GM19452 (cell line): ENCODE data around the gene TBC1D22B.

Experiments used
- ATAC-seq: cut with Tn5 transposase; IDR thresholded peaks from one replicate; pipeline ENCODE4 v1.9.1; 2021; ENCODE audit not compliant: unreplicated experiment

The TBC1D22B gene

GRCh38 chr6:37239950-37240713 lies 17.4 kb upstream of the TBC1D22B start:
- ATAC-seq, result no peak

DNA sequence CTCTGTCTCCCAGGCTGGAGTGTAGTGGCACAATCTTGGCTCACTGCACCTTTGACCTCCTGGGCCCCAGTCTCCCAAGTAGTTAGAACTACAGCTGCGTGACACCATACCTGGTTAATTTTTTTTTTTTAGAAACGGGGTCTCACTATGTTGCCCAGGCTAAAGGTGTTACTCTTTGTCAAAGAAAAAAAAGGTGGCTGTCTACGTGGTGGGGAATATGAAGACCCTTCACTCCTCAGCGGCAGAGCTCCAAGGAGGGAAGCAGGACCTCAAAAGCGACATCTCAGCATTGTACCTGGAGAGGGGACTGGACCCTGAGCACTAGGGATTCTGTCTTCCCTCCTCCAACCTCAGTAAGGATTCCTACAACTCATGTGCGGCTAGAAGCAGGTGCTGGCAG lies 16.4 kb upstream of the TBC1D22B start:
- no peak for ATAC-seq

DNA sequence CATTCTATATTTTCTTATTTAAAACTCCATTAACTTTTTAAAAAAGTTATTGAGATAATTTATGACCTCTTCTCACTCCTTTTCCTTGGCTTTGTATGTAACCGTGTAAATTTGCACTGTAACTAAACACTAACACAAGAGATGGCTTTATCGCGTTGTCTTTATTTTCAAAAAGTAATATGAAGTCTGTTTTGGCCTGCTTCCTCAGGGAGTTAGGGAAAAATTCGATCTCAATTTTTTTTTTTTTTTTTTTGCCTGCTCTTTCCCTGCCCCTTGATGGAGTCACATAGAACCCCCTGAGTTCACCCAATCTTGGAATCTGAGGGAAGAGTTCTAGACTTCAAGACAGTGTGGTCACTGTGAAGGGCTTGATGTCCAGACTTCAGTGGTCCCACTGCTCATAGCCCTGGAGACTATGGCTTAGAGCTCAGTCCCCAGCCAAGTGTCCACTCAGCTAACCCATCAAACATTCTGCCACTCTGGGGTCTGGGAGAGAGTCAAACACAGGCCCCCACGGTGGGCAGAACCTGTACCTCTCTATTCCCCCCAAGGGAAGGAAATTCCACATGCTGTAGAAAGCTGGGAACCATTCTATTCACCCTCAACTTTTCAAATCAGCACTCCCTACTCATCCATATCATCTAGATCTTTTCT lies 15.7 kb upstream of the TBC1D22B start:
- ATAC-seq, result no peak

DNA sequence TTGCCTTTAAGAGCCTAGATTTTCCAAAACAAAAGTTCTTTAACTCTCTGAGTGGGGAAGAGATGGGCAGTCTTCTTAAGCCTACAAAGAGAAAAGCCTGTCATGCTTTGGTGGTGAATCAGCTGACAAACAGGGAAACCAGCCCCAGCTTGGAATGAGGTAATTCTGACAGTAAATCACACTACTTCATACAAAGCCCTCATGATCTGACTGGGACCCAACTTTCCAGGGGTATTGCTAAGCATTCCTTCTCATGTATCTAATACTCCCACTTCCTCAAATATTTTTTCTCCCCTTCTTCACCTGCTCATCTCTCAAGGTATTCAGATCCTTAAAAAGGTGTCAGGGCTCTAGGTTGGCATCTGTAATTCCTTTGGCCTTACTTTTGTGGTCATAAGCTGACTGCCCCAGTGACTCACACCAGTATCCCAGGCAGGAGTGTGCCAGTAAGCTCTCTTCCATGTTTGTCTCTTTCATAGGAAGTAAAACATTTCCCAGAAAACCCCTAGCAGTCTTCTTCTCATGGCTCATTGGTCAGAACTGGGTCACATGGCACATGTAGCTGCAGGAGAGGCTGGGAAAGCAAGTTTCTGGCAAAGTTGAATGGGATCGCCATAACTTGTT lies 15.0 kb upstream of the TBC1D22B start:
- ATAC-seq, result no peak

DNA sequence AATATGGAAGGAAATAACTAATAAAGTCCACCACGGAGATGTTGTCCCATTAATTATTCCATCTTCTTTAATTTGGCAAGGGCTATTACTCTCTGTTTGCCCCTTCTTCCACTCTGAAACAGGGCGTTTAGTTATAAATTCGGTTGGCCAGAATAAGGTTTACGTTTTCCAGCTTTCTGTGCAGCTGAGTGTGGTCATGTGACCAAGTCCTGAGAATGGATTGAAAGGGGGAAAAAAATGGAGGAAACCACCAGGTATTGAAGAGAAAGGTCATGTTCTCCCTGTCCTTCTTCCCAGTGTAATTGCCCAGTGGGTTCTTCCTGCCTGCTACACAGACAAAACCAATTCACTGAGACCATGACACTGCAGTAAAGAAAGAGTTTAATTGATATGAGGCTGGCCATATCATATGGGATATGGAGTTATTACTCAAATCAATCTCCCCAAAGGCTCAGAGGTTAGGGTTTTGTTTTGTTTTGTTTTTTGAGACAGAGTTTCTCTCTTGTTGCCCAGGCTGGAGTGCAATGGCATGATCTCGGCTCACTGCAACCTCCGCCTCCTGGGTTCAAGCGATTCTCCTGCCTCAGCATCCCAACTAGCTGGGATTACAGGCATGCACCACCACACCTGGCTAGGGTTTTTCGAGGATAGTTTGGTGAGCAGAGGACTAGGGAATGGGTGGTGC lies 14.3 kb upstream of the TBC1D22B start:
- ATAC-seq, result no peak

DNA sequence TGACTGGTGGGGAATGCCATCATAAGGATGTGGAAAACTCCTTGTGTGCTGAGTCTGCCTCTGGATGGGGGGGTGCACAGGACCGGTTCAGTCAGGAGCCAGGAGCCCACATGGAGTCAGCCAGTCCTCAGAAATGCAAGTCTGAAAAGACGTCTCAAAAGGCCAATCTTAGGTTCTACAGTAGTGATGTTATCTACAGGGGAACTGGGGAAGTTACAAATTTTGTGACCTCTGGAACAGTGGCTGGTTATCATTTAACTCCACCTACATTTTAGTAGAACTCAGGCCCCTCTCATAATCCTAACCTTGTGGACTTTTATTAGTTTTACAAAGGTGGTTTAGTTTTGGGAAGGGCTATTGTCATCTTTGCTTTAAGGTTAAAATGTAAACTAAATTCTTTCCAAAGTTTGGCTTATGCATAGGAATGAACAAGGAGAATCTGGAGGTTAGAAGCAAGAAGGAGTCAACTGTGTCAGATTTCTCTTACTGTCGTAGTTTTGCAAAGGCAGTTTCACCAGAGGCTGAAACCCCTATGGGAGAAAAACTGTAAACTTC lies 13.7 kb upstream of the TBC1D22B start:
- no peak for ATAC-seq

GRCh38 chr6:37244430-37245310 lies 12.9 kb upstream of the TBC1D22B start:
- ATAC-seq, result no peak

DNA sequence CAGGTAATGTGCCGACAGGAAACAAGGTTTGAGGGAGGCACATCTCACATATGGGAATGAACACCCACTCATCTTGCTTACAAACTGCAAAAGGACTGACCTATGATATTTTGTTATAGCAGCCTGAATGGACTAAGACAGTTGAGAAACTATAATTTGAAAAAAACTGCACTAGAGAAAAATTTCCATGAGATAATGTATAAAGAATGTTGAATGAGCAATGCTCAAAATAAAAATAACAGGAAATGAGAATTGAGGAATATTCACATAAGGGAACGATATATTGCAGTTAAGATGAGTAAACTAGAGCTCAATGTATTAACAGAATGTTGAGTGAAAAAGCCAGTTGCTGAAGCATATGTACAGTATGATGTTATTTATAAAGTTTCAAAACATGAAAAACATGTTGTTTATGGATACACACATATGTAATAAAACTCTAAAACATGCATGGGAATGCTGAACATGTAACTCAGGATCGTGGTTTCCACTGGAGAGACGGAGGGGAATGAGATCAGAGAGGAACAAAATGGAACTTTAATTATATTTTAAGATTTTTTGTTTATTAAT lies 6.3 kb upstream of the TBC1D22B start:
- no peak for ATAC-seq

DNA sequence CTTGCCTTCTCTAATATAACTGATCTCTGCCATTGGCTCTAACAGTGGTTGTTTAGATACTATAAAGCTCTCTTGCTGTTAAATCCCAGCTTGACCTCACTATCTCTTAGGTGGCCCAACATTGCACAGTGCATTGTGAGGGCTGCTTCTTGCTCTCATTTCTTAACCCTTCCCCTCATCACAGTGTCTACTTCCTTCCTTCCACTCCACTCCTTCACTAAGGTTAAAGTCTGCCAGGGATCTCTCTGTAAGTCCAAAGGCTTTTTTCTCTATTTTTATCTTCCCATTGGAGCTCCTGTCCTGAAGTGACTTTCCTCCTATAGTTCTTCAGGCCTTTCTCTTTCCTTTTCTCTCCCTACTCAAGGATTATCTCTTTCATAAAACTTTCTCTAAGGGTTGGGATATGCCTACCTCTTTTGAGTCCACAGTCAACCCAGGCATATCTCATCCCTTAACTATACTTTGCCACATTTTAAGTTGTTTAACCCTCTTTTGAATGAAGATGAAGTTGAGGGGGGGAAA lies 4.0 kb upstream of the TBC1D22B start:
- ATAC-seq, result no peak

- no peak for ATAC-seq
These were observed 2.7 kb upstream of the TBC1D22B start for GRCh38 chr6:37254881-37255280.

- ATAC-seq, result no peak
These were observed 766 bp upstream of the TBC1D22B start for GRCh38 chr6:37256692-37257319.

DNA sequence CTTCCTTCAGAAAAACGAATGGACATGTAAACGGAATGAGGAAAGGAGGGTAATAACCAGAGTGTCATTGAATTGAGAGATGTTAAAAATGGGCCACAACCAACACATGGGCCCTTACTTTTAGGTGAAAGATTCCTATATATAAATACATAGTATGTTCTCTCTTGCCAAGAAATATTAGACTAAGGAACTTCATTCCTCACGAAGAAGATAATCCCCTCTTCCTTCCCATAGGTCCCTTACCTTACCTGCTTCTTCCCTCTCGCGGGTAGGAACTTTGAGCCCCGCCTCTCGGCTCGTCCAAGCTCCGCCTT lies 295 bp upstream of the TBC1D22B start:
- ATAC-seq, result no peak

DNA sequence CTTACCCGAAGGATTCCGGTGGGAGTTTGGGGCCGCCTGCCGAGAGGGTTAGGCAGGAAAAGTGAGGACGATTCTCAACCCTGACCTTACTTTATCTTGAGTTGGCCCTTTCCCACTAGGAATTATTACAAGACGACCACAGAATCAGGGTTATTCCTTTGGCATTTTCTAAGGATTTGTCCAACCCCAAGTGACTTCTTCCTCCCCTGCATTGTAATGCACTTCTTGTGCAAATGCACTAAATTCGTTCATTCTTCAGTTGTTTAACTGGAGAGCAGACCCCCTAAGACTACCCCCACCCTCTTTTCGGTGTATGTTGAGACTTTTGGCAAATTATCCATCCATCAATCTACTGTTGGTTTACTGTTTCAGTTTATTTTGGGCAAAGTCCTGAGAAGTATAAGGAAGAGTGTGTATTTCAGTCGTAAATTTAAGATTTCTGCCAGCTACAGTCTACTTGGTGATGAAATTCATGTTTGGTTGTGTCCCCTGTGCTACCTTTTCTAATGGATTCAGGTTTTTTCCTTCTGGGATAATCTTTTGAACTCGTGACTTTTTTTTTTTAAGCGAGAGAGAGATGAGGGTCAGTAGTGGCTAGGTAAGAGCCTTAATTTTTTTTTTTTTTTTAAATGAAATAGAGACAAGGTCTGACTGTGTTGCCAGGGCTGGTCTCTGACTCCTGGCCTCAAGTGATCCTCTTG lies 983 bp downstream of the TBC1D22B start:
- no peak for ATAC-seq

- no peak for ATAC-seq
These were observed 1.6 kb downstream of the TBC1D22B start for GRCh38 chr6:37259191-37259590.

DNA sequence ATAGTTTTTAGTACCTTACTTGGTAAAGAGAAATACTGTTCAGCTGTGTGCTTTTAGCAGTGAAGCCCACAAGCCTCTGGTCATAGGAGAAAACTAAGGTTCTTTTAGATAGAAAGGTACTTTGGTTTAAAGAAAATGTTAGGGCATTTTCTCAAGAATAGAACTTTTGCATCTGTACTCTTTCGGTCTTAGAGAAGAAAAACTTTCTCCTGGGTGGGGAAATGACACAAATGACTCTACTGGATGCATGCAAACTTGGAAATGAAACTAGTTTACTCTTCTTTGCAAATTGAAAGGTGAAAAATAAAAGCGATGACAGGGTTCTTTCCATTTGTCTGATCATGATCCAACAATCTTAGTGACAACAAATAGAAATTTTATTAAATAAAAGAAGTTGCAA lies 2.5 kb downstream of the TBC1D22B start:
- ATAC-seq, result no peak

DNA sequence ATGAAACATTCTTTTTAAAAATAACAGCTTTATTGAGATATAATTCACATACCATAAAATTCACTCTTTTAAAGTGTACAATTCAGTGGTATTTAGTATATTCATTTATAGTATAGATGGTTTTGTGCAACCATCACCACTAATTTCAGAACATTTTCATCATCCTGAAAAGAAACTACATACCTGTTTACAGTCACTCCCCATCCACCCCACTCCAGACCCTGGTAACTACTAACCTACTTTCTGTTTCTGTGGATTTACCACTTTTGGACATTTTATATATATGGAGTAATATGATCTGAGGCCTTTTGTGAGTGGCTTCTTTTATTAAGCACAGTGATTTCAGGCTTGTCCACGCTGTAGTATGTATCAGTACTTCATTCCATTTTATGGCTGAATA lies 2.9 kb downstream of the TBC1D22B start:
- ATAC-seq, result no peak

DNA sequence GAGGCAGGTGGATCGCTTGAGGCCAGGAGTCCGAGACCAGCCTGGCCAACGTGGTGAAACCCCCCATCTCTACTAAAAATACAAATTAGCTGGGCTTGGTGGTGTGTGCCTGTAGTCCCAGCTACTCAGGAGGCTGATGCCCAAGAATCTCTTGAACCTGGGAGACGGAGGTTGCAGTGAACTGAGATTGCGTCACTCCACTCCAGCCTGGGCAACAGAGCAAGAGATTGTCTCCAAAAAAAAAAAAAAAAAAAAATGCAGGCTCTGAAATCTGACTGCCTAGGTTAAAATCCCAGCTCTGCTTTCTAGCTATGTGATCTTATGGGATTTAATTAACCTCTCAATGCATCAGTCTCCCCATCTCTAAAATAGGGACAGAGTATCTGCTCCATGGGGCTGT lies 3.6 kb downstream of the TBC1D22B start:
- no peak for ATAC-seq

- ATAC-seq, result no peak
These were observed 5.0 kb downstream of the TBC1D22B start for GRCh38 chr6:37262446-37263026.

- ATAC-seq, result no peak
These were observed 7.4 kb downstream of the TBC1D22B start for GRCh38 chr6:37265001-37265400.
